ENCODE measurements around the gene PEPD.

Gene PEPD

GRCh38 chr19:33512021-33512420 lies 9.6 kb downstream of the PEPD start:
- TF ChIP-seq CTCF (IDR thresholded peaks at IDR 0.05; ENCODE audit: extremely low read depth, missing control alignments) = no peak
- no peak for DNase-seq (ENCODE audit: low spot score)

DNA sequence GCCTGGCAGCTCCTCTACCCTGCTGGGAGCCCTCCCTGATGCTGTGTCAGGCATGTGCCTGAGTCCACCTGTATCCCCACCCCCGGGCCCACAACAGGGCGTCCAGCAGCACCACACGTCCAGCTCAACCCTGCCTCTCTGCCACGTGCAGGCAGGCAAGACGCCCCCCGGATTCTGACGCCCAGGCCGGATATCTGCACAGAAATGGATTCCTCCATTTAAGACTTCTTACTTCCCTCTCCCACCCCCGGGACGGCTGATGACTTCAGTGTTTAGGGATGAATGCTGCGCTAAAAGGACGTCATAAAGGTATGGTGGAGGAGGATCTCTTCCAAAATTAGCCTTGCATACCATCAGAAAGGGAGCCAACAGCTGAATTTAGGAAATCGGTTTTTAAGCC lies 10.2 kb downstream of the PEPD start:
- DNase-seq (ENCODE audit: low spot score) = no peak
- TF ChIP-seq CTCF (IDR thresholded peaks at IDR 0.05; ENCODE audit: extremely low read depth, missing control alignments) = no peak

DNA sequence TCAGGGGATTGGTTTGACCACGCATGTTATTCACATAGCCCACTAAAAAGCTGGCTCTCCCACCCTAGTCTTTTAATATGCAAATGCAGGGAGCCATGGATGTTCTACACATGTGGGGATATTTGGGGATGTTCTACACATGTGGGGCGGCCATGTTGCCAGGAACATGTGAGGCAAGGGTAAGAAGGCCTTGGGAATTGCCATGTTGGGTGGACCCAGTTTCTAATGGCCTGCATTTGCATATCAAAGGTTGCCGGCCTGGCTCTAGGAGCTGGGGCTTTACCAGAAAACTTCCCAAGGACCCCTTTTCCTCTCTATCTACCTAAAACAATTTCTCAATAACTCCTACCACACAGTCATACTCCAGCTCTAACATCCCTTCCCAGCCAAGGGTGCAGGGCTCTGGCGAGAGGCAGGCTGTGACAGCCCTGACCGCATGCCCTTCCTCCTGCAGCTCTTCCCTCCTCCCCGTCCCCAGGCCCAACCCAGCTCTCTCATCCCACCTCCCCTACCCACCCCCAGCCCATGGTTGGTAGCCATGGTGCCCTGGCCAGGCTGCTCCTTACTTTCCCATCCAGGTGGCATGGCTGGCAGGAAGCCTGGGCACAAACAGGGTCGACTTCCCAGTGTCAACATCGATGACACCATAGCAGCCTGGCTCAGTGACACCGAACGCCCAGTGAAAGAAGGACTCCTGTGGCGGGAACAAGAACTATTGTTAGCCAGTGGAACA lies 11.0 kb downstream of the PEPD start:
- no peak for TF ChIP-seq CTCF (IDR thresholded peaks at IDR 0.05; ENCODE audit: extremely low read depth, missing control alignments)
- no peak for DNase-seq (ENCODE audit: low spot score)

- no peak for TF ChIP-seq CTCF (IDR thresholded peaks at IDR 0.05; ENCODE audit: extremely low read depth, missing control alignments)
- no peak for DNase-seq (ENCODE audit: low spot score)
Observed at GRCh38 chr19:33509774-33510173, 11.8 kb downstream of the PEPD start.

GRCh38 chr19:33508941-33509614 lies 12.5 kb downstream of the PEPD start:
- no peak for DNase-seq (ENCODE audit: low spot score)
- TF ChIP-seq CTCF (IDR thresholded peaks at IDR 0.05; ENCODE audit: extremely low read depth, missing control alignments) = no peak

- no peak for TF ChIP-seq CTCF (IDR thresholded peaks at IDR 0.05; ENCODE audit: extremely low read depth, missing control alignments)
- DNase-seq (ENCODE audit: low spot score) = no peak
Observed at GRCh38 chr19:33508431-33508830, 13.2 kb downstream of the PEPD start.

DNA sequence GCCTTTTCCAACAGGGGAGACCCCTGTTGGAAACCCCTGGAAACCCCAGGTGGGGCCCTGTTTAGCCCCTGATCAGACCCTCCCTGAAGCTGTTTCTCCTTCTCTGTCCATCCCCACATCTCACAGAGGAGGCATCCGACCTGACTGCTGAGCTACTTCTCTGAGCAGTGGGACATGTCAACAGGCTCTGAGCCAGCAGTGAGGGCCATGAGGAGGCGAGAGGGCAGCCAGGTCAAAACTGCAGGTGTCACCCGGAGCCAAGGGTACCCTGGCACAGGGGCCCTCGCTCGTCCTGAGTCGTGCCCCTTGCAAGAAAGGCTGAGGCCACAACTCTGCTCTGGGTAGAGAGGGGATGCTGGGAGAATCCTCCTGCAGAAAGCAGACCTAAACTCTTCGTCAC lies 13.6 kb downstream of the PEPD start:
- TF ChIP-seq CTCF (IDR thresholded peaks at IDR 0.05; ENCODE audit: extremely low read depth, missing control alignments) = no peak
- no peak for DNase-seq (ENCODE audit: low spot score)
